GM13977 (cell line): ENCODE data around the gene CATSPER3.

Source experiments
- DNase-seq: peaks from one replicate; pipeline ENCODE4 v3.0.0; 2012; ENCODE audit warnings: low spot score
- in situ Hi-C: fragments of 300-500 bp; cut with MboI; formaldehyde crosslinking; loops from one replicate; pipeline ENCODE4 v1.12.0; 2022; ENCODE audit warnings: low sequenced_read_pairs, low pct_unique_long_range_greater_than_20kb, mixed read lengths, inconsistent platforms; ENCODE audit not compliant: unreplicated experiment
- TF ChIP-seq, protein P1 (sequence below): IDR thresholded peaks from 2 replicates; pipeline ENCODE4 v1.5.1; 2012; ENCODE audit warnings: mild to moderate bottlenecking, control low read depth; ENCODE audit not compliant: insufficient read depth; ENCODE audit errors: extremely low read depth, missing control alignments

Gene CATSPER3

DNA sequence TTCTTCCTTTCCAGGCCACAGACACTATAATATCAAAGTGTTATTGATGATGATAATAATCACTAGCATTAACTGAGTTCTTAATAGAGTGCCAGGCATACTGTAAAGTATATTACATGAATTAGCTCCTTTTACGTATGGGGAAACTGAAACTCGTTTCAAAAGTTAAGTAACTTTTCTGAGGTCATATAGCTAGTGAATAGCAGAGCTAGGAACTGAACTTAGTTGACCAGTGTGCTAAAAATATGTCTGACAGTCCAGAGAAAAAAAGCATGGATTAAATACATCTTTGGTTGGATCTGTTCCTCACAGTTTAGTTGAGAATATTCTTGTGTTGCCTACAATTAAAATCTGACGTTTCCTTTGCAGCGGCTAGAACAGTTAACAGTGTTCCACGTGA, 18.4 kb upstream of the CATSPER3 start:
- DNase-seq: no peak
- in situ Hi-C loops: no loop called here
- TF ChIP-seq, protein P1, sequence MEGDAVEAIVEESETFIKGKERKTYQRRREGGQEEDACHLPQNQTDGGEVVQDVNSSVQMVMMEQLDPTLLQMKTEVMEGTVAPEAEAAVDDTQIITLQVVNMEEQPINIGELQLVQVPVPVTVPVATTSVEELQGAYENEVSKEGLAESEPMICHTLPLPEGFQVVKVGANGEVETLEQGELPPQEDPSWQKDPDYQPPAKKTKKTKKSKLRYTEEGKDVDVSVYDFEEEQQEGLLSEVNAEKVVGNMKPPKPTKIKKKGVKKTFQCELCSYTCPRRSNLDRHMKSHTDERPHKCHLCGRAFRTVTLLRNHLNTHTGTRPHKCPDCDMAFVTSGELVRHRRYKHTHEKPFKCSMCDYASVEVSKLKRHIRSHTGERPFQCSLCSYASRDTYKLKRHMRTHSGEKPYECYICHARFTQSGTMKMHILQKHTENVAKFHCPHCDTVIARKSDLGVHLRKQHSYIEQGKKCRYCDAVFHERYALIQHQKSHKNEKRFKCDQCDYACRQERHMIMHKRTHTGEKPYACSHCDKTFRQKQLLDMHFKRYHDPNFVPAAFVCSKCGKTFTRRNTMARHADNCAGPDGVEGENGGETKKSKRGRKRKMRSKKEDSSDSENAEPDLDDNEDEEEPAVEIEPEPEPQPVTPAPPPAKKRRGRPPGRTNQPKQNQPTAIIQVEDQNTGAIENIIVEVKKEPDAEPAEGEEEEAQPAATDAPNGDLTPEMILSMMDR: no peak

DNA sequence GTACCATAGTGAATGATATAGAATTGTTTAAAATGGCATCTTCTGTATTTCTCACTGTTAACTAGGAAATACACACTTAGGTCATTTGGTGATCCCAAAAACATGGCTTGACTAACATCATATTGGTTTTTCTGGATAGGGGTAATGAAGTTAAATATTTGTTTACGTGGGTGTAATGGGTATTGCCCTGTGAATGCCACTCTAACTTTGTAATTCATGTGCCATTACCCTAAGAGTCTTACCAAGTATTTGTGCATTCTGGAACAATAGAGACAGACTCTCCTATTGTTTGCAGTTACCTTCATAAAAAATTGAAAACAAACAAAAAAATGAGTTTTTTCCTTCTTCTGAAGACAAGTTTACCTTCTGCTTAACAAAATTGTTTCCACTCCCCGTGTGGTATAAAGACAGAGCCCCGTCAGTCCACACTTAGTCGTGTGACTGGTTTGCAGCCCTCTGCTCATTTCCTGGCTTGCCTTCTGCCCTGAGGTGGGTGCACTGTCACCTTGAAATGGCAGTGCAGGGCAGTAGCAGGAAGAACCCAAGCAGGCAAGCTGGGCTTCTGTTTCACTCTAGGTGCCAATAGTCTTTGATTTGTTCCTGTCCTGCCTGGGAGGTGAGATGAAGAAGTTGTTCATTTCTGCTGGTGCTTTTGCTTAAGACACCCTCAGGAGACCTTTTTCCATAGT, 9.6 kb upstream of the CATSPER3 start:
- in situ Hi-C loops: no loop called here
- TF ChIP-seq, protein P1: no peak
- DNase-seq: no peak

DNA sequence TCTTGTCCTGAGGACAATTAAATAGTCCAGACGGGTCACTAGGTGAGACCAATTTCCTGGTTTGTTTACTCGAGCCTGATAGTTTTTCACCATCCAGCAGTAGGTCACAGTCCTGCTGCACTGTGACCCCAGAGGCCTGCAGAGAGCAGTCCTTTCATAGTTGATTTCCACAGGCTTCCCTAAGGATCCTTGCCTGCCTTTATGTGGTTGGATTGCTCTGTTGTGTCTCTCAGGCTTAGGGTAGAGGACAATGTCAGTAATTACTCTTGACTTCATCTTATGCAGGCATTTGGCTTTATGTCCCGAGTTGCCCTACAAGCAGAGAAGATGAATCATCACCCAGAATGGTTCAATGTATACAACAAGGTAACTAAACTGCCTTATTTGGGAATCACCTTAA, 9.0 kb upstream of the CATSPER3 start:
- TF ChIP-seq, protein P1: no peak
- in situ Hi-C loops: no loop called here
- no peak for DNase-seq

DNA sequence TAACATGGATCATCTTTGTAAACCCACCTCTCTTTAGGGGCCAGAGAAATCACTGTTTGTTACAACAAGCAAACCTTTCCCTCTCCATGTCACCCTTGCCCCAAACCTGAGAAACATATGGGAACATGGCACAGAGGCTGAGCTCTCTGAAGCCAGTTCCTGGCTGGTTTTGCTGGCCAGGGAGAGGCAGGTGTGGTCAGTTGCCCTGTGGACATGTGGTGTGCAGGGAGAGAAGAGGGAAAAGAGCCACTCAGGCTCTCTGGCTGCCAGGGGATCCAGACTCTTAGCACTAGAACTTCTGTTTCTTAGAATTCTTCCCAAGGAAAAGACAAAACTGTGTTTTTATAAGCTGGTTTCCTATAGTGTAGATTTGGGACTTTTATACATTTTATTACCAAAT, 4.6 kb upstream of the CATSPER3 start:
- in situ Hi-C loops: no loop called here
- TF ChIP-seq, protein P1: no peak

DNA sequence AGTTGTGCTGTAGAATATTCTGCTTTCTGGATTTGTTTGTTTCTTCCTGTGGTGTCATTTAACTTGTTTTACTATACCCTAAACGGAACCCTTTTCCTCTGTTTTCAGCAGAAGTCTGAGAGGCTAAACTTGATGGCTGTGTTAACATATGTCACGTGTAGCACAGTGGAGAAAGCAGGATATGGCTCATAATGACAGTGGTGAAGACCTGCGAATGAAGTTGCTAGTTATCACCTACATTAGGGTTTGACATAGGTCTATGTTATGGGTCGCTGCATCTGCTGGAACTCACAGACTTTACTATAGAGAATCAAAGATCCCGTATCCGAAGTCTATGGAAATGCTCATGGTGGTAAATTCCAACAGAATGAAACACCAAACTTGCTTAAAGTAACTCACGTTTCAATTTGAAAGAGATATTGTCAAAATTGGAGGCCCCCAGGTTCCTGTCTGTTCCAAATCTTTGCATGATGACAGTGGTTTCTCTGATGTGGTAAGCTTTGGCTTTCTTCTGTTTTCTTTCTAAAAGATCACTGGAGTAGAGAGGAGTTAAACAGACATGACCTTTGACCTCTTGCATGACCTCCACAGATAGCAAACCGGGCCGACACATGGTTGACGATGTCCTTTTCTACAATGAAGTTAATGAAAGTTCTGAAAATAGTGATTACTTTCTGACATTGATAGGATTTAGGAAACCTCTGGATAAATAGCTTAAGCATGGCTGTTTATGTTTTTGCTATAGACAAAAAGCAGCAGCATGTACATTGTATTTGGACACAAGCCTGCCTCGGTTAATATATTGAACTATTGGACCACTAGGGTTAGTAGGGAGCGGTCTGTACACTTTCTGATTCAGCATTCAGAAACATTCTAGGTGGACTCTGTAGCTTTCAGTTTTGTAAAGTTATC, 3.1 kb upstream of the CATSPER3 start:
- in situ Hi-C loops: no loop called here
- TF ChIP-seq, protein P1: no peak
- no peak for DNase-seq

More for the DNA sequence above, 4.6 kb upstream of the CATSPER3 start:
- no peak for DNase-seq

DNA sequence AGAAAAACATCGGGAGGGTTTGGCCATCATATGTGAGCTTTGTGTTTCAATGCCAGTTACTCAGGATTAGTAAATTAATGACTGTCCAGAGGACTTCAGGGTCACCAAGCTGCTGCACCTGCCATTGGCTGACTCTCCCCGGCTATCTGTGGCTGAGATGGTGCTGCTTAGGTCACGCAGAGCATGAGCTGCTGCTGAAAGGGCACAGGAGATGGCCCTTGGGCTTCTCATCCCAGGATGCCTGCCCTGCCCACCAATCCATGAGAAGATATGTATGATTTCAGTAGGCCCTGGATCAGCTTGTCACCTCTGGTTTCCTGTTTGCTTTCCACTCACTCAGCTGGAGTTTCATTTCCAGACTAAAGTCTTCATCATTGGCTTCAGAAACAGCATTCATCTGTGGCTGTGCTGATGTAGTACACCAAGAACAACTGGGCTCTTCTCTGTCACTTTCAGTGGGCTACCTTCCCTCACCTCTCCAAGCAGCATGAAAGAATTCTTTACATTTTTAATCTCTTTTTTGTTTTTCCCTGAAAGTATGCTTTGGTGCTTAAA, 2.4 kb upstream of the CATSPER3 start:
- in situ Hi-C loops: no loop called here
- DNase-seq: no peak
- TF ChIP-seq, protein P1: no peak
